Fibroblast of mammary gland (primary cell): ENCODE data around the gene SPATA3.
"Not testable (repeated sequence)": the region's sequence is repeated elsewhere in the genome, so short reads cannot be mapped to it uniquely, and the experiment has no call there.

Experiments used
- DNase-seq: peaks from one replicate; pipeline ENCODE4 v3.0.0-alpha.2; 2010; ENCODE audit warnings: low read depth
- H3K4me3 ChIP-seq: 2 replicates; pipeline ENCODE4 v1.5.1; 2011; ENCODE audit warnings: low read depth, mild to moderate bottlenecking, low read length, moderate library complexity; ENCODE audit not compliant: control insufficient read depth
- TF ChIP-seq, protein P1 (sequence below): conservative IDR thresholded peaks from 2 replicates; pipeline ENCODE4 v1.5.1; 2011; ENCODE audit warnings: low read depth, low read length, inconsistent platforms; ENCODE audit not compliant: control insufficient read depth, insufficient read depth

Gene SPATA3

DNA sequence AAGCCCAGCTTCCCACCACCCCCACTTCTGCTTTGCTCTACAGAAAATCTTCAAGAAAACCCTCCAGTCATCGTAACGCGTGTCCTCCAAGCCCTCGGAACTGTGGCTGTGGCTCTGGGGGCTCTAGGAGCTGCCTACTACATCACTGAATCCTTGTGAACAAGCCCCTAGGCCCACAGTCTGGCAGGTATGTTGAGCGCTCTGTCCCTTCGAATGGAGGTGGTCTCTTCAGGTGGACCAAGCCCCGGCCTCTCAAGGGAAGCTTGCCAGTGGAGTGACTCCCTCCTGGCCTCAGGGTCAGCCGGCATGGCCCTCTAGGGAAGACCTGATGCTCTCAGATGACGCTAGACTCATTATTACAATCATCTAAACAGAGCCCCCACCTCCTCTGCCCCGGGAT is 6.7 kb downstream of the SPATA3 start:
- TF ChIP-seq, protein P1, sequence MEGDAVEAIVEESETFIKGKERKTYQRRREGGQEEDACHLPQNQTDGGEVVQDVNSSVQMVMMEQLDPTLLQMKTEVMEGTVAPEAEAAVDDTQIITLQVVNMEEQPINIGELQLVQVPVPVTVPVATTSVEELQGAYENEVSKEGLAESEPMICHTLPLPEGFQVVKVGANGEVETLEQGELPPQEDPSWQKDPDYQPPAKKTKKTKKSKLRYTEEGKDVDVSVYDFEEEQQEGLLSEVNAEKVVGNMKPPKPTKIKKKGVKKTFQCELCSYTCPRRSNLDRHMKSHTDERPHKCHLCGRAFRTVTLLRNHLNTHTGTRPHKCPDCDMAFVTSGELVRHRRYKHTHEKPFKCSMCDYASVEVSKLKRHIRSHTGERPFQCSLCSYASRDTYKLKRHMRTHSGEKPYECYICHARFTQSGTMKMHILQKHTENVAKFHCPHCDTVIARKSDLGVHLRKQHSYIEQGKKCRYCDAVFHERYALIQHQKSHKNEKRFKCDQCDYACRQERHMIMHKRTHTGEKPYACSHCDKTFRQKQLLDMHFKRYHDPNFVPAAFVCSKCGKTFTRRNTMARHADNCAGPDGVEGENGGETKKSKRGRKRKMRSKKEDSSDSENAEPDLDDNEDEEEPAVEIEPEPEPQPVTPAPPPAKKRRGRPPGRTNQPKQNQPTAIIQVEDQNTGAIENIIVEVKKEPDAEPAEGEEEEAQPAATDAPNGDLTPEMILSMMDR = no peak
- no peak for DNase-seq
- H3K4me3 ChIP-seq = no peak overlapping the region

- TF ChIP-seq, protein P1 = no peak
- DNase-seq = peak; percentile 8
- no peak overlapping the region for H3K4me3 ChIP-seq
Measured at GRCh38 chr2:231003186-231003585, 7.3 kb downstream of the SPATA3 start.

DNA sequence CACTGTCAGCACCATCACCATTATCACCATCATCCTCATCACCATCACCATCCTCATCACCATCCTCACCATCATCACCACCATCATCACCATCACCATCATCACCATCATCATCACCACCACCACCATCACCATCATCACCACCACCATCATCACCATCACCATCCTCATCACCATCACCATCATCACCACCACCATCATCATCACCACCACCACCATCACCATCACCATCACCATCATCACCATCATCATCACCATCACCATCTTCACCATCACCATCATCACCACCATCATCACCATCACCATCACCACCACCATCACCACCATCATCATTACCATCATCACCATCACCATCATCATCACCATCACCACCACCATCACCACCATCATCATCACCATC is 9.0 kb downstream of the SPATA3 start:
- not testable (repeated sequence) for H3K4me3 ChIP-seq, DNase-seq

GRCh38 chr2:231007286-231008098 is 11.6 kb downstream of the SPATA3 start:
- no peak overlapping the region for H3K4me3 ChIP-seq
- TF ChIP-seq, protein P1 = no peak
- DNase-seq = no peak

DNA sequence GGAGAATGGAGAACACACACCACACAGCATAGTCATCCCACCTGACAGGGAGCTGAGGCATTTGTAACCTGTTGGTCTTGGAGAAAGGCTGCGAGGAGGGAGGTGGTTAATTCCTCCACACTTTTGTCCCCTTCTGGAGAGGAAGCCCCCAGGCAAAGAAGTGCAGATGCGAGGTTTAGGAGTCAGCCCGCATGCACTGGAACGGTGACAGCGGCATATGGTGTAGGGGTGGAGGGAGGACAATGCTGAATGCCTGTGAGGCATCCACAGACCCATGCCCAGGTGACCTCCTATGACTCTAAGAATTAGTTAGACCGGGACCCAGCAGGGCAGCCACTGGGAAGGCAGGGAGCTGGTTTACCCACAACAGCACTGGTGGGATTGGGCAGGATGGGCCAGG is 12.2 kb downstream of the SPATA3 start:
- H3K4me3 ChIP-seq = no peak overlapping the region
- TF ChIP-seq, protein P1 = no peak
- no peak for DNase-seq

GRCh38 chr2:231009236-231009919 is 13.5 kb downstream of the SPATA3 start:
- TF ChIP-seq, protein P1 = no peak
- no peak for DNase-seq
- H3K4me3 ChIP-seq = no peak overlapping the region

- no peak overlapping the region for H3K4me3 ChIP-seq
- TF ChIP-seq, protein P1 = no peak
- no peak for DNase-seq
Measured at GRCh38 chr2:231010201-231010730, 14.3 kb downstream of the SPATA3 start.
